DND-41 (cell line): ENCODE measurements around the gene CTDSP2.

ENCODE experiments used
- ATAC-seq: fragments of 200-7000 bp; cut with Tn5 transposase; 3 replicates; pipeline ENCODE4 v1.9.1; 2021; ENCODE audit warnings: low read depth; ENCODE audit not compliant: insufficient read depth
- DNase-seq: peaks from one replicate; pipeline ENCODE4 v3.0.0-alpha.2; 2020
- H2AFZ ChIP-seq: 2 replicates; pipeline ENCODE4 v1.6.0; 2012; ENCODE audit warnings: low read depth, low read length
- H3K27ac ChIP-seq: 2 replicates; pipeline ENCODE4 v1.5.1; 2012; ENCODE audit warnings: low read length, inconsistent platforms
- H3K27me3 ChIP-seq: fragments of 200-600 bp; sonication (generic); 2 replicates; pipeline ENCODE4 v1.6.0; 2012; ENCODE audit warnings: low read length, mild to moderate bottlenecking, inconsistent platforms; ENCODE audit not compliant: insufficient read depth, poor library complexity
- H3K36me3 ChIP-seq: 2 replicates; pipeline ENCODE4 v1.5.1; 2012; ENCODE audit warnings: low read length, inconsistent platforms; ENCODE audit not compliant: insufficient read depth
- H3K4me1 ChIP-seq: 2 replicates; pipeline ENCODE4 v1.5.1; 2012; ENCODE audit warnings: mild to moderate bottlenecking, low read length; ENCODE audit not compliant: insufficient read depth
- H3K4me2 ChIP-seq: 2 replicates; pipeline ENCODE4 v1.6.0; 2012; ENCODE audit warnings: mild to moderate bottlenecking, moderate library complexity, low read length, inconsistent platforms; ENCODE audit not compliant: insufficient read depth
- H3K4me3 ChIP-seq, 2 experiments: fragments of 200-600 bp in 1 of 2; shearing (Covaris generic) in 1 of 2; 2 replicates each; pipeline ENCODE4 v1.5.1; 2012 to 2016; ENCODE audit warnings: inconsistent platforms in 2 of 2, low read length in 2 of 2, mild to moderate bottlenecking in 2 of 2, low read depth in 1 of 2, moderate library complexity in 1 of 2
- H3K79me2 ChIP-seq: 2 replicates; pipeline ENCODE4 v1.6.0; 2012; ENCODE audit warnings: low read length, inconsistent platforms; ENCODE audit not compliant: insufficient read depth
- H3K9ac ChIP-seq: 2 replicates; pipeline ENCODE4 v1.6.0; 2012; ENCODE audit warnings: low read depth, mild to moderate bottlenecking, inconsistent platforms, low read length, moderate library complexity
- H3K9me3 ChIP-seq: 2 replicates; pipeline ENCODE4 v1.5.1; 2012; ENCODE audit warnings: low read length, moderate library complexity, mild to moderate bottlenecking, inconsistent platforms; ENCODE audit not compliant: insufficient read depth, severe bottlenecking
- H4K20me1 ChIP-seq: 2 replicates; pipeline ENCODE4 v1.6.0; 2012; ENCODE audit warnings: low read length; ENCODE audit not compliant: insufficient read depth
- EZH2 ChIP-seq: IDR thresholded peaks from 3 replicates; pipeline ENCODE4 v1.6.1; 2012; ENCODE audit warnings: borderline replicate concordance, low read depth, mild to moderate bottlenecking, moderate library complexity, low read length, inconsistent platforms; ENCODE audit not compliant: severe bottlenecking
- TF ChIP-seq, protein P1 (sequence below): IDR thresholded peaks from 2 replicates; pipeline ENCODE4 v1.5.1; 2012; ENCODE audit warnings: borderline replicate concordance, low read length, moderate library complexity, mild to moderate bottlenecking; ENCODE audit not compliant: poor library complexity, severe bottlenecking; ENCODE audit errors: extremely low read depth

The CTDSP2 gene

DNA sequence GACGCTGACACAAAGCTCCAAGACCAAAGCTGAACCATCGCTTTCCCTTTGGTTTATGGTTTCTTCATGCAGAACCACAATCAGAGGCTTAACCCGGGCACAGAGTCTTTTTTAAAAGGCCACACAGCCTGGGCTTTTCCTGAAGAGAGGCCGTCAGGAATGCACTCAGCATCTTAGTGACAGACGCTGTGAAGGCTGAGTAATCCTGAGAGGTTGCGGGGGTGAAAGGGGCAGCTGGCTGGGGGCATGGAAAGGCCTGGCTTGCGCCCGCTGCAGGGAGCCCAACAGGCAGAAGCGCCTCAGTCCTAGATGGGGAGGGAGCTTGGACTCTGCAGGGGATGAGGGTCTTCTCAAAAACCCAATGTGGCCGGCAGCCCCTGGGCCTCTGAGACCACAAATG is 13.6 kb downstream of the CTDSP2 start:
- no peak for DNase-seq
- TF ChIP-seq EZH2, result no peak
- TF ChIP-seq, protein P1, sequence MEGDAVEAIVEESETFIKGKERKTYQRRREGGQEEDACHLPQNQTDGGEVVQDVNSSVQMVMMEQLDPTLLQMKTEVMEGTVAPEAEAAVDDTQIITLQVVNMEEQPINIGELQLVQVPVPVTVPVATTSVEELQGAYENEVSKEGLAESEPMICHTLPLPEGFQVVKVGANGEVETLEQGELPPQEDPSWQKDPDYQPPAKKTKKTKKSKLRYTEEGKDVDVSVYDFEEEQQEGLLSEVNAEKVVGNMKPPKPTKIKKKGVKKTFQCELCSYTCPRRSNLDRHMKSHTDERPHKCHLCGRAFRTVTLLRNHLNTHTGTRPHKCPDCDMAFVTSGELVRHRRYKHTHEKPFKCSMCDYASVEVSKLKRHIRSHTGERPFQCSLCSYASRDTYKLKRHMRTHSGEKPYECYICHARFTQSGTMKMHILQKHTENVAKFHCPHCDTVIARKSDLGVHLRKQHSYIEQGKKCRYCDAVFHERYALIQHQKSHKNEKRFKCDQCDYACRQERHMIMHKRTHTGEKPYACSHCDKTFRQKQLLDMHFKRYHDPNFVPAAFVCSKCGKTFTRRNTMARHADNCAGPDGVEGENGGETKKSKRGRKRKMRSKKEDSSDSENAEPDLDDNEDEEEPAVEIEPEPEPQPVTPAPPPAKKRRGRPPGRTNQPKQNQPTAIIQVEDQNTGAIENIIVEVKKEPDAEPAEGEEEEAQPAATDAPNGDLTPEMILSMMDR, result no peak
- H3K27ac ChIP-seq, result no peak overlapping the region
- H3K36me3 ChIP-seq, result peaks cover 19% of the 10 kb centered on the region
- no peak overlapping the region for H3K4me2 ChIP-seq
- no peaks in the 10 kb centered on the region for H3K9me3 ChIP-seq
- H3K27me3 ChIP-seq, result no peaks in the 10 kb centered on the region
- H3K79me2 ChIP-seq, result peaks cover 89% of the 10 kb centered on the region
- peaks cover 80% of the 10 kb centered on the region for H4K20me1 ChIP-seq
- H3K4me3 ChIP-seq, result no peak overlapping the region
- H3K4me1 ChIP-seq, result peaks cover 20% of the 10 kb centered on the region
- H2AFZ ChIP-seq, result no peak overlapping the region
- no peak for ATAC-seq
- no peak overlapping the region for H3K9ac ChIP-seq

DNA sequence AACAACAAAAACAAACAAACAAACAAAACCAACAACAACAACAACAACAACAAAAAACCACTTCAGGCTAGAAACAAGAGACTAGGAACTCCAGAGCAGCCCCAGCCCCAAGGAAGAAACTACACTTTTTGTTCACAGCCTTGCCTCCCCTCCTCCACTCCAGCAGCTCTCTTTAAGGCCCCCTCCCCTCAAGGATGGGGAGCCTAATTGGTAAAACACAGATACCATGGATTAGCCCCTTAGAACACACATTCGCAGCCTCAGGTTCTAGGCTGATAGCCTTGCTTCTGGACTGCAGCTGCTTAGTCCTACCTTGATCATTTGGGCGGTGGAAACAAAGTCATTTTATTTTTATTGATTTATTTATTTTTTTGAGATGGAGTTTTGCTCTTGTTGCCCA is 16.1 kb downstream of the CTDSP2 start:
- Histone ChIP-seq H3K27me3 (no peaks in the 10 kb centered on the region), H4K20me1 (peaks cover 67% of the 10 kb centered on the region), H3K9me3 (no peaks in the 10 kb centered on the region), H3K4me1 (peaks cover 4% of the 10 kb centered on the region; the same call in 1 of the 2 replicates), H3K4me3 (no peak overlapping the region), H3K27ac (no peak overlapping the region), H2AFZ (no peak overlapping the region), H3K4me2 (no peak overlapping the region), H3K79me2 (peaks cover 63% of the 10 kb centered on the region), H3K9ac (no peak overlapping the region), H3K36me3 (peaks cover 44% of the 10 kb centered on the region)
- DNase-seq (no peak), ATAC-seq (no peak)
- TF ChIP-seq EZH2, result no peak
- TF ChIP-seq, protein P1, result no peak

DNA sequence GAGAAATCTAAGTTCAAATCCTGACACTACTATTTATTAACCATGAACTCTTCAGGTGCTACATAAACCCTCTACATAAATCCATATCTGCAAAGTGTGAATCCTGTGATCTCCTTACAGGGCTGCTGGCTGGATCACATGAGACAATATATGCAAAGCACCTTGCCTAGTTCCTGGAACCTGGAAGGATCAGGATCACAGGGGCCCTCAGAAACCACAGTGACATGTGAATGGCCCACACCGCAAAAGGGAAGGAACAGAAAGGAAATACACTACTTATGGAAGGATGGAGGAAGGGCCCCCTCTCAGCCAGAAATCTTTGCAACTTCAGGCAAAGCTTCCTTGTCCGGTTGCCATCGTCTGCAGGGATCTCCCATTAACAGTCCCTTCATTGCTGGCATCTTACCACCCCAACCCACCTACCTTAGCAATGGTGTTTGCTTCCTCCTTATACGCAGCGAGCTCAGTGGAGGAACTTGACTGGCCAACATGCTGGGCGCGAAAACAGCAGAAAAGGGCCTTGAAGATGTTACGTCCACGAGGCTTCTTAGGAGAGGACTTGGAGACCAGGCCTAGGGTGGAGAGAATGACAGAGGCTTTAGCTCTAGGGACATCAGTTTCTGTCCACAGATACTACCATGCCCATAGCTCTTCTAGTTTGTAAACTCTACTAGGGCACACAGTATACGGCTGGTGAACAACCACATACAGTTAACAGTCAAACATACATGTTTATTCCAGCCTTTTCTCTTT is 17.3 kb downstream of the CTDSP2 start:
- peaks cover 60% of the 10 kb centered on the region for H4K20me1 ChIP-seq
- no peaks in the 10 kb centered on the region for H3K27me3 ChIP-seq
- no peak for TF ChIP-seq EZH2
- TF ChIP-seq, protein P1, result no peak
- peaks cover 4% of the 10 kb centered on the region; the same call in 1 of the 2 replicates for H3K4me1 ChIP-seq
- H3K36me3 ChIP-seq, result peaks cover 56% of the 10 kb centered on the region
- H2AFZ ChIP-seq, result no peak overlapping the region
- H3K79me2 ChIP-seq, result peaks cover 52% of the 10 kb centered on the region
- no peak overlapping the region for H3K4me2 ChIP-seq
- no peak overlapping the region for H3K27ac ChIP-seq
- DNase-seq, result no peak
- no peak for ATAC-seq
- no peak overlapping the region for H3K4me3 ChIP-seq
- no peak overlapping the region for H3K9ac ChIP-seq
- H3K9me3 ChIP-seq, result no peaks in the 10 kb centered on the region
